ENCODE measurements around the gene C7orf33. TPM values are rescaled to one million over a fixed set of nuclear protein-coding genes. Genes with fewer than 3 reads are reported as not detected.

The C7orf33 gene
- total RNA-seq, 2 experiments from 2014 or later: not detected

- Histone ChIP-seq H4K20me1 (ENCODE audit: insufficient read depth, low read length) (no peaks in the 10 kb centered on the region), H3K4me1 (ENCODE audit: insufficient read depth, low read length, poor library complexity, severe bottlenecking) (no peaks in the 10 kb centered on the region), H3K36me3 (ENCODE audit: insufficient read depth, low read length) (no peaks in the 10 kb centered on the region), H2AFZ (ENCODE audit: low read length) (no peak overlapping the region), H3K9me3 (ENCODE audit: low read length) (no peaks in the 10 kb centered on the region), H3K4me2 (ENCODE audit: low read length) (no peak overlapping the region), H3K27ac (ENCODE audit: low read depth, low read length, poor library complexity, severe bottlenecking) (no peak overlapping the region), H3K4me3 (ENCODE audit: low read depth, low read length, poor library complexity, severe bottlenecking) (no peak overlapping the region), H3K9me2 (ENCODE audit: insufficient read depth, low read length) (no peaks in the 10 kb centered on the region), H3K79me2 (ENCODE audit: insufficient read depth, low read depth, low read length) (no peaks in the 10 kb centered on the region)
- no peak for TF ChIP-seq EZH2phosphoT487 (IDR thresholded peaks at IDR 0.05; ENCODE audit: borderline replicate concordance, low read depth, low read length)
- TF ChIP-seq, protein P1, sequence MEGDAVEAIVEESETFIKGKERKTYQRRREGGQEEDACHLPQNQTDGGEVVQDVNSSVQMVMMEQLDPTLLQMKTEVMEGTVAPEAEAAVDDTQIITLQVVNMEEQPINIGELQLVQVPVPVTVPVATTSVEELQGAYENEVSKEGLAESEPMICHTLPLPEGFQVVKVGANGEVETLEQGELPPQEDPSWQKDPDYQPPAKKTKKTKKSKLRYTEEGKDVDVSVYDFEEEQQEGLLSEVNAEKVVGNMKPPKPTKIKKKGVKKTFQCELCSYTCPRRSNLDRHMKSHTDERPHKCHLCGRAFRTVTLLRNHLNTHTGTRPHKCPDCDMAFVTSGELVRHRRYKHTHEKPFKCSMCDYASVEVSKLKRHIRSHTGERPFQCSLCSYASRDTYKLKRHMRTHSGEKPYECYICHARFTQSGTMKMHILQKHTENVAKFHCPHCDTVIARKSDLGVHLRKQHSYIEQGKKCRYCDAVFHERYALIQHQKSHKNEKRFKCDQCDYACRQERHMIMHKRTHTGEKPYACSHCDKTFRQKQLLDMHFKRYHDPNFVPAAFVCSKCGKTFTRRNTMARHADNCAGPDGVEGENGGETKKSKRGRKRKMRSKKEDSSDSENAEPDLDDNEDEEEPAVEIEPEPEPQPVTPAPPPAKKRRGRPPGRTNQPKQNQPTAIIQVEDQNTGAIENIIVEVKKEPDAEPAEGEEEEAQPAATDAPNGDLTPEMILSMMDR (conservative IDR thresholded peaks at IDR 0.05; ENCODE audit: low read length): no peak
- intact Hi-C loops (cut with micrococcal nuclease; ENCODE audit: unreplicated experiment): no loop called here
- ChIA-PET CTCF (ENCODE audit: unreplicated experiment) (no interaction called here), POLR2A (interaction anchor here (0.5 to 1.4 kb wide), 3 partner anchors 15 to 352 kb away, joined by 3 to 4 read pairs (median 3); no protein-coding TSS in a partner anchor)
- no TSS peak for BruUV-seq (replicated peaks)
- DNase-seq (ENCODE audit: low spot score): no peak
Measured at GRCh38 chr7:148605350-148605749, 14.8 kb downstream of the C7orf33 start.

- BruUV-seq (replicated peaks): no TSS peak
- Histone ChIP-seq H3K27ac (ENCODE audit: low read depth, low read length, poor library complexity, severe bottlenecking) (no peak overlapping the region), H4K20me1 (ENCODE audit: insufficient read depth, low read length) (no peaks in the 10 kb centered on the region), H3K4me1 (ENCODE audit: insufficient read depth, low read length, poor library complexity, severe bottlenecking) (no peaks in the 10 kb centered on the region), H3K9me2 (ENCODE audit: insufficient read depth, low read length) (no peaks in the 10 kb centered on the region), H3K4me2 (ENCODE audit: low read length) (no peak overlapping the region), H3K79me2 (ENCODE audit: insufficient read depth, low read depth, low read length) (no peaks in the 10 kb centered on the region), H3K4me3 (ENCODE audit: low read depth, low read length, poor library complexity, severe bottlenecking) (no peak overlapping the region), H2AFZ (ENCODE audit: low read length) (no peak overlapping the region), H3K9me3 (ENCODE audit: low read length) (no peaks in the 10 kb centered on the region), H3K36me3 (ENCODE audit: insufficient read depth, low read length) (no peaks in the 10 kb centered on the region)
- DNase-seq (ENCODE audit: low spot score): no peak
- POLR2A ChIA-PET: no interaction called here
- TF ChIP-seq, protein P1 (conservative IDR thresholded peaks at IDR 0.05; ENCODE audit: low read length): no peak
- TF ChIP-seq EZH2phosphoT487 (IDR thresholded peaks at IDR 0.05; ENCODE audit: borderline replicate concordance, low read depth, low read length): no peak
- intact Hi-C loops (cut with micrococcal nuclease; ENCODE audit: unreplicated experiment): no loop called here
- CTCF ChIA-PET (ENCODE audit: unreplicated experiment): no interaction called here
Measured at GRCh38 chr7:148607151-148607661, 16.6 kb downstream of the C7orf33 start.

- intact Hi-C loops (cut with micrococcal nuclease; ENCODE audit: unreplicated experiment): no loop called here
- BruUV-seq (replicated peaks): no TSS peak
- H3K36me3 ChIP-seq (ENCODE audit: insufficient read depth, low read length): no peaks in the 10 kb centered on the region
- H3K4me2 ChIP-seq (ENCODE audit: low read length): no peak overlapping the region
- H3K27ac ChIP-seq (ENCODE audit: low read depth, low read length, poor library complexity, severe bottlenecking): no peak overlapping the region
- H4K20me1 ChIP-seq (ENCODE audit: insufficient read depth, low read length): no peaks in the 10 kb centered on the region
- ChIA-PET CTCF (ENCODE audit: unreplicated experiment) (interaction anchor here (0.6 kb wide), 1 partner anchor 11 kb away, joined by 3 read pairs; no protein-coding TSS in a partner anchor), POLR2A (interaction anchor here (0.6 to 1.1 kb wide), 5 partner anchors 11 to 1110 kb away, joined by 3 to 6 read pairs (median 3); no protein-coding TSS in a partner anchor)
- H3K79me2 ChIP-seq (ENCODE audit: insufficient read depth, low read depth, low read length): no peaks in the 10 kb centered on the region
- H2AFZ ChIP-seq (ENCODE audit: low read length): no peak overlapping the region
- H3K4me1 ChIP-seq (ENCODE audit: insufficient read depth, low read length, poor library complexity, severe bottlenecking): no peaks in the 10 kb centered on the region
- TF ChIP-seq, protein P1 (conservative IDR thresholded peaks at IDR 0.05; ENCODE audit: low read length): no peak
- TF ChIP-seq EZH2phosphoT487 (IDR thresholded peaks at IDR 0.05; ENCODE audit: borderline replicate concordance, low read depth, low read length): no peak
- H3K4me3 ChIP-seq (ENCODE audit: low read depth, low read length, poor library complexity, severe bottlenecking): no peak overlapping the region
- no peaks in the 10 kb centered on the region for H3K9me3 ChIP-seq (ENCODE audit: low read length)
- H3K9me2 ChIP-seq (ENCODE audit: insufficient read depth, low read length): no peaks in the 10 kb centered on the region
- no peak for DNase-seq (ENCODE audit: low spot score)
Measured at GRCh38 chr7:148609045-148609725, 18.6 kb downstream of the C7orf33 start.
